ENCODE data around the gene RCSD1.

The RCSD1 gene

DNA sequence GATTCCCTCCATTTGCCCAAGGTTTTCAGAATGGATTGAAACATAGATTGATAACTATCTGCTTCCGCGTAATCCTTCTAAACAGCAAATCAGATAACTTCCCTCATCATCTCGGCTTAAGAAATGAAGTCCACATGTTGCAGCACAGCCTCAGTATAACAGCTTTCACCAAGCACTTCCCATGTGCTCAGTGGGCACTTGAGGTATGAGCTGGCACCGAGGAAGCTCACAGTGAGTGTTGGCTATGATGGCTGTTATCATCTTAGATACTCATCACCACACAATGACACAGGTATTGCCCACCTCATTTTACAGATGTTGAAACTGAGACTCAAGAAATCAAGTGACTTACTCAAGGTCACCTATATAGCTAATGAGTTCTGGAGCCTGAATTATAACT lies 43.2 kb downstream of the RCSD1 start:
- H3K36me3 ChIP-seq (ENCODE audit: control insufficient read depth, insufficient read depth, low read length) = peaks cover 49% of the 10 kb centered on the region
- H3K27ac ChIP-seq (ENCODE audit: insufficient read depth, low read length, poor library complexity, severe bottlenecking) = no peak overlapping the region
- peaks cover 8% of the 10 kb centered on the region for H3K4me1 ChIP-seq (ENCODE audit: control insufficient read depth, insufficient read depth, low read length, poor library complexity, severe bottlenecking)

DNA sequence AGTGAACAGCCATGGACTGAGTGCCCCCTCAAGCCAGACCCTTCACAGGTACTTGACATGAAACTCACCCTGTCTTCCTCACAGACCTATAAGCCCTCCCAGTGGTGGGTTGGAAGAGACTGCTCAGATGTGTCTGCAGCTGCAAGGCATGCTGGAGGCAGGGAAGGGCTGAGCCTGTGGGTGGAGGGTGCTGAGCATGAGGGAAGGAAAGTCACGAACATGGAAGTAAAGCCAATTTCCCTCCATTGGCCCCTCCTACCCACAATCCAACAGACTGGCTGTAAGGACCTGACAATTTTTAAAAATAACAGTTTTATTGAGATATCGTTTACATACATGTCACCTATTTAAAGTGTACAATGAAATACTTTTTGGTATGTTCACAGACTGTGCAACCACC lies 44.1 kb downstream of the RCSD1 start:
- Histone ChIP-seq H3K27me3 (replicated peaks; ENCODE audit: control insufficient read depth, insufficient read depth, low read length, poor library complexity, severe bottlenecking) (no peaks in the 10 kb centered on the region), H3K4me1 (ENCODE audit: control insufficient read depth, insufficient read depth, low read length, poor library complexity, severe bottlenecking) (peaks cover 8% of the 10 kb centered on the region), H3K27ac (ENCODE audit: insufficient read depth, low read length, poor library complexity, severe bottlenecking) (no peak overlapping the region), H3K9me3 (ENCODE audit: control insufficient read depth, low read length) (no peaks in the 10 kb centered on the region), H3K36me3 (ENCODE audit: control insufficient read depth, insufficient read depth, low read length) (peaks cover 52% of the 10 kb centered on the region), H3K4me3 (ENCODE audit: insufficient read depth, low read depth, low read length, poor library complexity, severe bottlenecking) (no peak overlapping the region)
- DNase-seq = no peak

More for the DNA sequence above, 43.2 kb downstream of the RCSD1 start:
- no peak overlapping the region for H3K4me3 ChIP-seq (ENCODE audit: insufficient read depth, low read depth, low read length, poor library complexity, severe bottlenecking)
- H3K27me3 ChIP-seq (replicated peaks; ENCODE audit: control insufficient read depth, insufficient read depth, low read length, poor library complexity, severe bottlenecking) = no peaks in the 10 kb centered on the region
- DNase-seq = no peak
- H3K9me3 ChIP-seq (ENCODE audit: control insufficient read depth, low read length) = no peaks in the 10 kb centered on the region

DNA sequence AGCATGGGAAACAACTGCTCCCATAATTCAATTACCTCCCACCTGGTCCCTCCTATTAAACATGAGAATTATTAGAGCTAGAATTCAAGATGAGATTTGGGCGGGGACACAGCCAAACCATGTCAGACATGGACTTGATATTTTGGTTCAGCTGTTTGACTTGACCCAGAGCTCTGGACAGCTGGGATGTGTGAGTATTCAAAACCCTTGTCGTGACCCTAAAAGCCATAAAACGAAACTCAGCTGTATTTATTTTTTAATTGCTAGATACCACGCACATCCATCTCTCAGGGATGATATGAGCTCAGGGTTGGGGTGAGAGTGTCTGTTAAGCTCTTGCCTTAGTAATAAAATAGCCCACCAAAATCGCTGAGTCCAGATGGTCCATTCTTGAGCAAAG lies 45.4 kb downstream of the RCSD1 start:
- Histone ChIP-seq H3K27ac (ENCODE audit: insufficient read depth, low read length, poor library complexity, severe bottlenecking) (no peak overlapping the region), H3K9me3 (ENCODE audit: control insufficient read depth, low read length) (no peaks in the 10 kb centered on the region), H3K4me3 (ENCODE audit: insufficient read depth, low read depth, low read length, poor library complexity, severe bottlenecking) (no peak overlapping the region), H3K36me3 (ENCODE audit: control insufficient read depth, insufficient read depth, low read length) (peaks cover 51% of the 10 kb centered on the region), H3K4me1 (ENCODE audit: control insufficient read depth, insufficient read depth, low read length, poor library complexity, severe bottlenecking) (peaks cover 3% of the 10 kb centered on the region), H3K27me3 (replicated peaks; ENCODE audit: control insufficient read depth, insufficient read depth, low read length, poor library complexity, severe bottlenecking) (no peaks in the 10 kb centered on the region)
- no peak for DNase-seq

DNA sequence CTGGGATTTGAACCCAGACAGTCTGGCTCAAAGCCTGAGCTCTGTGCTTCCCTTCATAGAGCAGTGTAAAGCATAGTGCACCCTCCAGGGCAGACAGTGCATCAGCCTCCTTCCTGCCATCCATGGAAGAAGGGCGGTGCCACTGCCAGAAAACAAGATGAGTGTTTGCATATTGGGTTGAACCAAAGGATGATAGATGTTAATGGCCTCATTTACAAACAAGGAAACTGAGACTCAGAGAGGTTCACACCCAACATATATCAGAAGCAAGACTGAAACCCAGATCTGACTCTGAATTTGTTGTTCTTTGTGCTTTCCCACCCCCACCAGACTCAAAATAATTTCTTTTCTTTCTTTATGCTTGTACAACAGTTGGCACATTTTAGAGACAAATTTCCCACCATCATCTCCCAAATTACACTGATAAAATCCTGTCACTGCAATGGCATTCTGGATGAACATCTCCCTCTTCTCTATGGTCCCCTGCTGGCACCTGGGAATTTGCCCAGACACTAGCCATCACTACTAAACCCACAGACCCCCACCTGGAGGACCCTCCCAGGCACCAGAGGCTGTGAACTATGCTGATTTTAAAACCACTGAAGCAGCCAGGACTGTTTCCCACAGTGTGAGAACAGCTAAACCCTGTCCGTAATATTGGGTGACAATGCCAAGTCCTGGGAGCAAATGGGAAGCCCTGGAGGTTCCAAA lies 46.3 kb downstream of the RCSD1 start:
- Histone ChIP-seq H3K4me3 (ENCODE audit: insufficient read depth, low read depth, low read length, poor library complexity, severe bottlenecking) (no peak overlapping the region), H3K9me3 (ENCODE audit: control insufficient read depth, low read length) (no peaks in the 10 kb centered on the region), H3K4me1 (ENCODE audit: control insufficient read depth, insufficient read depth, low read length, poor library complexity, severe bottlenecking) (peaks cover 3% of the 10 kb centered on the region), H3K36me3 (ENCODE audit: control insufficient read depth, insufficient read depth, low read length) (peaks cover 48% of the 10 kb centered on the region), H3K27ac (ENCODE audit: insufficient read depth, low read length, poor library complexity, severe bottlenecking) (no peak overlapping the region), H3K27me3 (replicated peaks; ENCODE audit: control insufficient read depth, insufficient read depth, low read length, poor library complexity, severe bottlenecking) (no peaks in the 10 kb centered on the region)
- no peak for DNase-seq

DNA sequence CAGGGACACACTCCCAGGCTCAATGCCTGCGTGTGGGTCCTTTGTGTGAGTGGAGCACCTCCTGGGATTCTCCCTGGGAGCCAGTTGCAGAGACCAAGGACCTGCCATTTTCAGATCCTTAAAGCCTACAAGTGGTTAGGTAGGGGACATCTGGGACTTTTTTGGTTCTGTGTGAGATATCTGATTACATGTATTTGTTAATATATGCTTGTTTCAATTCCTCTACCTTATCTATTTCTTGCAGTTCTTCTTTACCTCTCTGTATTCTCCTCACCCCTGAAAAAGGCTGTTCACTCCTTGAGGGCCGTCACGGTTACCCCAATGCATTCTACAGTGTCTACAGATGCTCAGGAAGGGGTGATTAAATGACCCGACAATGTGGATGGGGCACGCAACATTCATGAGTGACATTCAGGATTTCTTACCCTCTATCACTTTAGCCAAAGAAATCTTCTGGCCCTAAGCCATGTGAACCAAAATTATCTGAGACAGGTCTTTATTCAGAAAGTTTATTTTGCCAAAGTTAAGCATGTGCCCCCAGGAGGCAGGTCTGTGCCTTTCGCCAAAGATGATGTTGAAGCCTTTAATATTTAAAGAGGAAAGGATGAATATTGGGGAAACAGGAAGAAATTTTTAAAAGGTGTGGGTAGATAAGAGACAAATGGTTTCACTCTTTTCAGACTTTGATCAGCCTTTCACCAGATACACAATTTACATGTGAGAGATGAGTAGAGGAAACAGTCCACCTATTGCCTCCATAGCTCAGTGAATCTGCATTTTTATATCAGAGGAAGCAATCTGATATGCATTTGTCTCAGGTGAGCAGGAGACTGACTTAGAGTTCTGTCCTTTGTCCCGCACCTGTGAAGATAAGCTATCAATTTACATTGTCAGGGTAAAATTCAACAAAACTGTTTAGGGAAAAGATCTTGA lies 47.1 kb downstream of the RCSD1 start:
- H3K9me3 ChIP-seq (ENCODE audit: control insufficient read depth, low read length) = no peaks in the 10 kb centered on the region
- H3K4me1 ChIP-seq (ENCODE audit: control insufficient read depth, insufficient read depth, low read length, poor library complexity, severe bottlenecking) = peaks cover 3% of the 10 kb centered on the region
- H3K27ac ChIP-seq (ENCODE audit: insufficient read depth, low read length, poor library complexity, severe bottlenecking) = no peak overlapping the region
- H3K4me3 ChIP-seq (ENCODE audit: insufficient read depth, low read depth, low read length, poor library complexity, severe bottlenecking) = no peak overlapping the region
- no peak for DNase-seq
- peaks cover 49% of the 10 kb centered on the region for H3K36me3 ChIP-seq (ENCODE audit: control insufficient read depth, insufficient read depth, low read length)
- H3K27me3 ChIP-seq (replicated peaks; ENCODE audit: control insufficient read depth, insufficient read depth, low read length, poor library complexity, severe bottlenecking) = no peaks in the 10 kb centered on the region

DNA sequence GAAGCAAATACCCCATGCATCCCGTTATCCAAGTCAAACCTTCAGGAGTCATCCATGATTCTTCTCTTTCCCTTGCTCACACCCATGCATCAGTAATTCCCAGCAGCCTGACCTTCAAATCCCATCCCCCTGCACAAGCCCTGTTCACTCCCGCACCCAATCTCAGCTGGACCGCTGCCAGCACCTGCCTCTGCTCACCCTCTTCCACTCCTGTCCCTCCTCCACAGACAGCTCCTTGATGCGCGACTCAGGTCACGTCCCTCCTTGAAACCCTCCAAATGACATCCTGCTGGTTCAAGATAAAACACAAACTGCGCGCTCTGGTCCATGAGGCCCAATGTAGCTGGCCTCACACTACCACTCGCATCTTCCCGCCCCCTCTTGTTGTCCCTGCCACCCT lies 48.4 kb downstream of the RCSD1 start:
- no peaks in the 10 kb centered on the region for H3K9me3 ChIP-seq (ENCODE audit: control insufficient read depth, low read length)
- DNase-seq = no peak
- peaks cover 3% of the 10 kb centered on the region for H3K4me1 ChIP-seq (ENCODE audit: control insufficient read depth, insufficient read depth, low read length, poor library complexity, severe bottlenecking)
- no peaks in the 10 kb centered on the region for H3K27me3 ChIP-seq (replicated peaks; ENCODE audit: control insufficient read depth, insufficient read depth, low read length, poor library complexity, severe bottlenecking)
- peak overlapping the region; percentile 9 for H3K27ac ChIP-seq (ENCODE audit: insufficient read depth, low read length, poor library complexity, severe bottlenecking)
- H3K4me3 ChIP-seq (ENCODE audit: insufficient read depth, low read depth, low read length, poor library complexity, severe bottlenecking) = no peak overlapping the region
- H3K36me3 ChIP-seq (ENCODE audit: control insufficient read depth, insufficient read depth, low read length) = peaks cover 48% of the 10 kb centered on the region

DNA sequence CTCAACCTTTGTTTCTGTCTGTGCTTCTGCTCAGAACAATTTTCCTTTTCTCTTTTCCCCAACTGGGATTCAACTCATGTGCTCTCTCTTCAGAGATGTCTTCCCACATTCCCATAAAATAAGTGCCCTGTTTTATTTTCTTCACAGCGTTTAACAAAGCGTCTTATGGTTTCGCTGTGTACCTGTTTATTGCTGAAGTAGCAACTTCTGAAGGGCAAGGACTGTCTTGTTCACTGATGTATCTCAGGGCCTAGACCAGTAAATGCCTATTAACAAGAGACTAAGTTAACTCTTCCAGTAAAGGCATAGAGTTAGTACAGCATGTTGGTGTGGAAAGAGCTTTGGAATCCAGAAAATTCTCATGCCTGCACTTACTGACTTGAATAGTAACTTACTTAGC lies 48.8 kb downstream of the RCSD1 start:
- Histone ChIP-seq H3K27ac (ENCODE audit: insufficient read depth, low read length, poor library complexity, severe bottlenecking) (no peak overlapping the region), H3K27me3 (replicated peaks; ENCODE audit: control insufficient read depth, insufficient read depth, low read length, poor library complexity, severe bottlenecking) (no peaks in the 10 kb centered on the region)
- no peak for DNase-seq

DNA sequence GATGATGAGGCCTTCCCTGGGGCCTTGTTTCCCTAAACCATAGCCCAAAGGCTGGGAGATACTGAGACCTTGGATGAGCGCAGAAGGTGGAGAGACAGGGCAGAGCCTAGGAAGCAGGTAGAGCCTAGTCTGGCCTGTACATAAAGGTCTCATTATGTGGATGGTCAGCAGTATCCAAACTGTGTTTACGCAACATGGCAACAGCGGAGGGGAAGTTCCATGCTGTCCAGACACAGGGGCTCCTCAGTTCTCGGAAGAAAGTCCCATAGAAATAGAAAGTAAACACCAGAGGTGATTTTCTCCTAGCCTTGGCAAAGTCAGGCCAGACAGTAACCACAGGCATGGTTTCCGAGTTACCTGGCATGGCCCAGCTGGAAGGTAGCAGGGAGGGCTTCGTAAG lies 49.7 kb downstream of the RCSD1 start:
- no peak overlapping the region for H3K4me3 ChIP-seq (ENCODE audit: insufficient read depth, low read depth, low read length, poor library complexity, severe bottlenecking)
- peaks cover 3% of the 10 kb centered on the region for H3K4me1 ChIP-seq (ENCODE audit: control insufficient read depth, insufficient read depth, low read length, poor library complexity, severe bottlenecking)
- peaks cover 46% of the 10 kb centered on the region for H3K36me3 ChIP-seq (ENCODE audit: control insufficient read depth, insufficient read depth, low read length)
- no peak for DNase-seq
- no peak overlapping the region for H3K27ac ChIP-seq (ENCODE audit: insufficient read depth, low read length, poor library complexity, severe bottlenecking)
- H3K27me3 ChIP-seq (replicated peaks; ENCODE audit: control insufficient read depth, insufficient read depth, low read length, poor library complexity, severe bottlenecking) = no peaks in the 10 kb centered on the region
- no peaks in the 10 kb centered on the region for H3K9me3 ChIP-seq (ENCODE audit: control insufficient read depth, low read length)

More for the DNA sequence above, 48.8 kb downstream of the RCSD1 start:
- peaks cover 48% of the 10 kb centered on the region for H3K36me3 ChIP-seq (ENCODE audit: control insufficient read depth, insufficient read depth, low read length)
- peaks cover 3% of the 10 kb centered on the region for H3K4me1 ChIP-seq (ENCODE audit: control insufficient read depth, insufficient read depth, low read length, poor library complexity, severe bottlenecking)
- no peak overlapping the region for H3K4me3 ChIP-seq (ENCODE audit: insufficient read depth, low read depth, low read length, poor library complexity, severe bottlenecking)
- H3K9me3 ChIP-seq (ENCODE audit: control insufficient read depth, low read length) = no peaks in the 10 kb centered on the region

DNA sequence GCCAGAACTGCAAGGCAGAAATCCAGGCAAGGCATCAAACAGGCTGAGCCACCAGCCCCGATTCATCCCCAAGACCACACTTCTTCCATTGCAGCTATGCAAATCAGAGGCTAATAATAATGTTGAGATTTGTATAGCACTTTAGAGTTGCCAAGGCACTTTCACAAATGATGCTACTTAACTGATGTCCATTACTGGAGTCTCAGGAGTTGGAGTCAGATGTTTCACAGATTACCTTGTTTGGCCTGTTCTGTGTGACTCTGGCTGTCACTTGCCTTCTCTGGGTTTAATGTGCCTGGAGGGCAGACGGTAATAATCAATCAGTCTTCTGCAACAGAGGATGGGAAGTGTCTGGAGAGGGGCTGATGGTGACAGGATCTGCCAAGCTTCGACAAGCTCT lies 51.0 kb downstream of the RCSD1 start:
- Histone ChIP-seq H3K27ac (ENCODE audit: insufficient read depth, low read length, poor library complexity, severe bottlenecking) (no peak overlapping the region), H3K36me3 (ENCODE audit: control insufficient read depth, insufficient read depth, low read length) (peaks cover 57% of the 10 kb centered on the region)

More for the DNA sequence above, 51.0 kb downstream of the RCSD1 start:
- Histone ChIP-seq H3K4me1 (ENCODE audit: control insufficient read depth, insufficient read depth, low read length, poor library complexity, severe bottlenecking) (peaks cover 3% of the 10 kb centered on the region), H3K9me3 (ENCODE audit: control insufficient read depth, low read length) (no peaks in the 10 kb centered on the region), H3K27me3 (replicated peaks; ENCODE audit: control insufficient read depth, insufficient read depth, low read length, poor library complexity, severe bottlenecking) (no peaks in the 10 kb centered on the region), H3K4me3 (ENCODE audit: insufficient read depth, low read depth, low read length, poor library complexity, severe bottlenecking) (no peak overlapping the region)
- DNase-seq = no peak
